ENCODE results near the gene NKAIN1. TPM values are rescaled to one million over a fixed set of nuclear protein-coding genes. Genes with fewer than 3 reads are reported as not detected.
"Not testable (repeated sequence)": the region's sequence is repeated elsewhere in the genome, so short reads cannot be mapped to it uniquely, and the experiment has no call there.

NKAIN1 gene
- total RNA-seq, 4 donors from 2014 or later = 0.09 to 0.30 (median 0.12) TPM; not detected in 1

DNA sequence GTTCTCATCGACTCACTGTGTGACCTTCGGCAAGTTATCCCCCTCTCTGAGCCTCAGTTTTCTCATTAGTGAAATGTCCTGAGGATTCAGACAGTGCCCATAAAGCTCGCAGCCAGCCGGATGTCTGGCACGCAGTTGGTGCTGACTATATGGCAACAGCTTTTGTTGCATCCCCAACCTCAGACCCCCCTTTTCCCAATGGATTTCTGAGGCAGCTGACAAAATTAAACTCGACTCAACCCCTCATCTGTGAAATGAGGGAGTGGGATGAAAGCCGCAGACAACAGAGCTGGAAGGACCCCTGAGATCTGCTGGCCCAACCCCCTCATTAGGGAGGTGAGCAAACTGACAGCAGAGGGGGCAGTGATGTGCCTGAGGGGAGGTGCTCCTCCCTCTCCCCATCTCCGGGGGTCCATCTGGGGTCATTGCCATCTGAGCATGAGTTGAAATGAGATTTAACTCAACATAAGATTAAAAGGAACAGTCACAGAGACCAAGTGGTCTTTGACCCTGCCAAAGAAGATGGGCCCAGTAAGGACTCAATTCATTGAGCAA lies 40.4 kb downstream of the NKAIN1 start:
- Histone ChIP-seq H3K27me3 (peaks cover 0 to 20% (median 0%) of the 10 kb centered on the region in 4 donors), H3K4me3 (no peak overlapping the region), H3K36me3 (no peaks in the 10 kb centered on the region), H3K27ac (no peak overlapping the region), H3K4me1 (no peaks in the 10 kb centered on the region), H3K9me3 (no peaks in the 10 kb centered on the region)
- 69 to 80% methylated on average over 7 to 8 of the region's 8 CpGs for WGBS, 2 donors
- intact Hi-C loops (cut with DNase I) = no loop called here
- TF ChIP-seq POLR2A (IDR thresholded peaks at IDR 0.05) = no peak
- DNase-seq = no peak

DNA sequence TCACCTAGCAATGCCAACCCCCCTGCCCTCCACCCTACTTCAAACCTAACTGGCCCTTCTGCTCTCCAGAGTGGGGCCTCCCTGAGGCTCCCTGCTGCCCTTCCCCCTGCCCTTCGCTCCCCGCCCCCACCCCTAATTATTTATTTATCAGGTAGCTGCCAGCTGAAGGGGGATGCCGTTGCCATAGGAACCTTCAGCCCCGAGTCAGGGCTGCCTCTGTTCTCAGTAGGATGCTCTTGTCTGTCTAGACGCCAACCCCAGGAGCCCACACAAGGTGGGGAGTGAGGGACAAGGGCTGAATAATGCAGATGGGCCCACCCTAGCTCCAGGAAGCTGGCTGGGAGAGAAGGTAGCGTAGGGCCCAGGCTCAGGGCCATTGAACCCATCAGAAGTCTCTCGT lies 41.1 kb downstream of the NKAIN1 start:
- H3K27ac ChIP-seq = no peak overlapping the region
- TF ChIP-seq POLR2A (IDR thresholded peaks at IDR 0.05) = no peak
- TF ChIP-seq, protein P1, sequence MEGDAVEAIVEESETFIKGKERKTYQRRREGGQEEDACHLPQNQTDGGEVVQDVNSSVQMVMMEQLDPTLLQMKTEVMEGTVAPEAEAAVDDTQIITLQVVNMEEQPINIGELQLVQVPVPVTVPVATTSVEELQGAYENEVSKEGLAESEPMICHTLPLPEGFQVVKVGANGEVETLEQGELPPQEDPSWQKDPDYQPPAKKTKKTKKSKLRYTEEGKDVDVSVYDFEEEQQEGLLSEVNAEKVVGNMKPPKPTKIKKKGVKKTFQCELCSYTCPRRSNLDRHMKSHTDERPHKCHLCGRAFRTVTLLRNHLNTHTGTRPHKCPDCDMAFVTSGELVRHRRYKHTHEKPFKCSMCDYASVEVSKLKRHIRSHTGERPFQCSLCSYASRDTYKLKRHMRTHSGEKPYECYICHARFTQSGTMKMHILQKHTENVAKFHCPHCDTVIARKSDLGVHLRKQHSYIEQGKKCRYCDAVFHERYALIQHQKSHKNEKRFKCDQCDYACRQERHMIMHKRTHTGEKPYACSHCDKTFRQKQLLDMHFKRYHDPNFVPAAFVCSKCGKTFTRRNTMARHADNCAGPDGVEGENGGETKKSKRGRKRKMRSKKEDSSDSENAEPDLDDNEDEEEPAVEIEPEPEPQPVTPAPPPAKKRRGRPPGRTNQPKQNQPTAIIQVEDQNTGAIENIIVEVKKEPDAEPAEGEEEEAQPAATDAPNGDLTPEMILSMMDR (IDR thresholded peaks at IDR 0.05) = no peak
- H3K4me3 ChIP-seq = no peak overlapping the region
- no peak for DNase-seq
- no peaks in the 10 kb centered on the region for H3K4me1 ChIP-seq
- no peaks in the 10 kb centered on the region for H3K36me3 ChIP-seq
- H3K27me3 ChIP-seq = peaks cover 0 to 20% (median 0%) of the 10 kb centered on the region in 4 donors
- intact Hi-C loops (cut with DNase I) = no loop called here
- no peaks in the 10 kb centered on the region for H3K9me3 ChIP-seq
- whole genome bisulfite sequencing, 2 donors = 42 to 56% methylated on average over 2 to 5 of the region's 7 CpGs

DNA sequence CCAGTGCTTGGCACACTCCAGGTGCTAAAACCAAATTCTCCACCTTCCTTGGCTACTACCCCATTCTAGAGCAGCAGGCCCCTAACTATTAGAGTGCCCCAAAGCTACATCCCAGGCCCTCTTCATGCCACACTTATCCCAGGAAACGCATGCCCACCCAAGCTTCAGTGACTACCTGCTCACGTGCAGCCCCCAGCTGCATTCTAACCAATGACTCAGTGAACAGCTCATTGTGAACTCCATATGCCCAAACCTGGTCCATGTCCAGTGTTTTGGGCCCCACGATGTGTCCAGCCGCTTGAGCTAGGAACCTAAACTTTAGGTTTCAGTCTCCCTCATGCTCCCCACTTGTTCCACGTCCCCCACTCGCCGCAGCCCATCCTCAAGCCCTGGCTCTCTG lies 41.5 kb downstream of the NKAIN1 start:
- DNase-seq = no peak
- H3K4me1 ChIP-seq = no peaks in the 10 kb centered on the region
- no peak overlapping the region for H3K4me3 ChIP-seq
- intact Hi-C loops (cut with DNase I) = no loop called here
- no peaks in the 10 kb centered on the region for H3K9me3 ChIP-seq
- H3K27me3 ChIP-seq = peaks cover 0 to 20% (median 0%) of the 10 kb centered on the region in 4 donors
- H3K36me3 ChIP-seq = no peaks in the 10 kb centered on the region
- H3K27ac ChIP-seq = no peak overlapping the region
- TF ChIP-seq POLR2A (IDR thresholded peaks at IDR 0.05) = no peak
- TF ChIP-seq, protein P1 (IDR thresholded peaks at IDR 0.05) = no peak
- 78 to 82% methylated on average over 6 to 7 of the region's 7 CpGs for WGBS, 2 donors

DNA sequence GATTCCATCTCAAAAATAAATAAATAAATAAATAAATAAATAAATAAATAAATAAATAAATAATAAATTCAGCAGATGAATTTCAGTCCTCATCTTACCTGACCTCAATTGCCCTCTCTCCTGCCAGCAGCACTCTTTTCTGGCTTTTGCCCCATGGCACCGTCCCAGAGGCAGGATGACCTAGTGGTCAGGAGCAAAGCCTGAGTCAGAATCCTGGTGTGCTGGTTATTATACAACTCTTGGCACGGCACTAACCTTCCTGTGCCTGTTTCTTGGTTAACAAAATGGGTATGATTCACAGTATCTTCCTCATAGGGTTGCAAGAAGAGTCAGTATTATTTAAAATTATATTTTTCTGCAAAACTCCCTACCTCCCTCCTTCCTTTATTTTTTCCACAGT lies 43.0 kb downstream of the NKAIN1 start:
- Histone ChIP-seq H3K9me3 (no peaks in the 10 kb centered on the region), H3K27ac (no peak overlapping the region), H3K27me3 (peaks cover 0 to 17% (median 0%) of the 10 kb centered on the region in 4 donors), H3K4me1 (no peaks in the 10 kb centered on the region), H3K4me3 (no peak overlapping the region), H3K36me3 (no peaks in the 10 kb centered on the region)
- intact Hi-C loops (cut with DNase I) = no loop called here
- WGBS, 2 donors = 32 to 42% methylated on average over 2 of the region's 2 CpGs
- TF ChIP-seq, protein P1 (IDR thresholded peaks at IDR 0.05) = no peak
- TF ChIP-seq POLR2A (IDR thresholded peaks at IDR 0.05) = no peak
- no peak for DNase-seq

DNA sequence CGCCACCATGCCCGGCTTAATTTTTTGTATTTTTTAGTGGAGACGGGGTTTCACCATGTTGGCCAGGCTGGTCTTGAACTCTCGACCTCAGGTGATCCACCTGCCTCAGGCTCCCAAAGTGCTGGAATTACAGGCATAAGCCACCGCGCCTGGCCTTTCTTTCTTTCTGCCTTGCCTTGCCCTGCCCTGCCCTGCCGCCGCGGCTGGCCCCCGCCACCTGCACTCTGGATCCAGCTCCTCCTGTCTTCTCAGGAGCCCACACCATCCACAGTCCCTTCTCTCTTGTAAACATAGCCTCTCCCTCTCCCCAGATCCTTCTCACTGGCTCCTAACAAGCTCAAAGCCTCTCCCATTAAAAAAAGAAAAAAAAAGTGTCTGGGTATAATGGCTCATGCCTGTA lies 44.4 kb downstream of the NKAIN1 start:
- H3K27me3 ChIP-seq = peaks cover 0 to 14% (median 0%) of the 10 kb centered on the region in 4 donors
- DNase-seq; H3K9me3 ChIP-seq; H3K36me3 ChIP-seq; intact Hi-C loops (cut with DNase I); H3K27ac ChIP-seq; H3K4me3 ChIP-seq; H3K4me1 ChIP-seq: not testable (repeated sequence)
- 62 to 85% methylated on average over 7 to 10 of the region's 10 CpGs for WGBS, 2 donors

DNA sequence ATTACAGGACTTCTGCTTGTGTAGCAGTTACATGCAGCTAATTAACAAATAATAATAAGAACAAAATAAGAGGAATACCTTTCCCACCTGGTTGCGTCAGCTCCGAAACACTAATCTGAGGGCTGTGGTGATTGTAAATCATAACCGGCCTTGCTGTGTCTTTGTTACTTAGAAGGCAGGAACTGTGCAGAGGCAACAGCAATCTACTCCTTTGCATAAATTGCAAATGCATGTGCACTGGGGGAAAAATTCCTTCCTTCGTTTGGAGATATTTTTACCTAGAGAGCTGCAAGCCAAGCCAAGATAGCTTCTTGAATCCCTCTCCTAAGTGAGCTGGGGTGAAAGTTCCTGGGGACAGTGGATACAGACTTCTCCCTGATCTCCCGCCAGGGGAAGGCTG lies 46.0 kb downstream of the NKAIN1 start:
- intact Hi-C loops (cut with DNase I) = no loop called here
- Histone ChIP-seq H3K4me1 (no peaks in the 10 kb centered on the region), H3K36me3 (no peaks in the 10 kb centered on the region), H3K9me3 (no peaks in the 10 kb centered on the region), H3K4me3 (no peak overlapping the region), H3K27me3 (peaks cover 0 to 8% (median 0%) of the 10 kb centered on the region in 4 donors), H3K27ac (no peak overlapping the region)
- DNase-seq = no peak
- no peak for TF ChIP-seq POLR2A (IDR thresholded peaks at IDR 0.05)
- TF ChIP-seq, protein P1 (IDR thresholded peaks at IDR 0.05) = no peak
- WGBS, 2 donors = 75 to 83% methylated on average over 5 of the region's 5 CpGs

Measured in esophagus squamous epithelium (tissue), 5 donors.